Neural progenitor cell (in vitro differentiated cells): ENCODE results near the gene DHRS13. TPM values are rescaled to one million over a fixed set of nuclear protein-coding genes. Genes with fewer than 3 reads are reported as not detected.

Experiments used
- DNase-seq: peaks from one replicate; pipeline ENCODE4 v3.0.0-alpha.2; 2016; ENCODE audit warnings: low spot score
- H2AFZ ChIP-seq: fragments of 200-600 bp; sonication (generic); replicated peaks from 2 replicates; pipeline ENCODE4 v1.6.1; 2016; ENCODE audit warnings: antibody characterized with exemption
- H3F3A ChIP-seq: fragments of 200-600 bp; sonication (generic); 2 replicates; pipeline ENCODE4 v1.6.1; 2016; ENCODE audit warnings: antibody characterized with exemption, low read depth
- H3K27ac ChIP-seq: fragments of 200-600 bp; sonication (generic); 2 replicates; pipeline ENCODE4 v1.5.1; 2016; ENCODE audit warnings: mild to moderate bottlenecking
- H3K27me3 ChIP-seq: fragments of 200-600 bp; sonication (generic); 2 replicates; pipeline ENCODE4 v1.6.1; 2016; ENCODE audit warnings: mild to moderate bottlenecking, moderate library complexity
- H3K36me3 ChIP-seq: fragments of 200-600 bp; sonication (generic); 2 replicates; pipeline ENCODE4 v1.5.1; 2016
- H3K4me1 ChIP-seq: fragments of 200-600 bp; sonication (generic); 2 replicates; pipeline ENCODE4 v1.6.1; 2016; ENCODE audit warnings: mixed run types
- H3K4me2 ChIP-seq: fragments of 200-600 bp; sonication (generic); 2 replicates; pipeline ENCODE4 v1.6.1; 2016
- H3K4me3 ChIP-seq: fragments of 200-600 bp; sonication (generic); 2 replicates; pipeline ENCODE4 v1.5.1; 2016
- H3K79me2 ChIP-seq: fragments of 200-600 bp; sonication (generic); 2 replicates; pipeline ENCODE4 v1.6.1; 2016; ENCODE audit warnings: low read depth
- H3K9ac ChIP-seq: fragments of 200-600 bp; sonication (generic); 2 replicates; pipeline ENCODE4 v1.6.1; 2016
- H3K9me3 ChIP-seq: fragments of 200-600 bp; sonication (generic); 2 replicates; pipeline ENCODE4 v1.5.1; 2016; ENCODE audit warnings: low read depth
- H4K20me1 ChIP-seq: fragments of 200-600 bp; sonication (generic); 2 replicates; pipeline ENCODE4 v1.6.1; 2016; ENCODE audit warnings: low read depth
- H3K27ac Mint-ChIP-seq: 3 replicates; pipeline ENCODE4 v1.8.0; 2021; ENCODE audit warnings: mixed read lengths
- H3K27me3 Mint-ChIP-seq: 2 replicates; pipeline ENCODE4 v1.8.0; 2022; ENCODE audit warnings: low read depth, mild to moderate bottlenecking, inconsistent platforms, moderate library complexity, mixed read lengths; ENCODE audit not compliant: insufficient read depth
- H3K36me3 Mint-ChIP-seq: 3 replicates; pipeline ENCODE4 v1.8.0; 2021; ENCODE audit warnings: mixed read lengths
- H3K4me1 Mint-ChIP-seq: 3 replicates; pipeline ENCODE4 v1.8.0; 2021; ENCODE audit warnings: mixed read lengths
- H3K4me3 Mint-ChIP-seq: 3 replicates; pipeline ENCODE4 v1.8.0; 2021; ENCODE audit warnings: mild to moderate bottlenecking, moderate library complexity, mixed read lengths
- H3K9me3 Mint-ChIP-seq: 3 replicates; pipeline ENCODE4 v1.8.0; 2020; ENCODE audit warnings: mixed read lengths
- EZH2 ChIP-seq: fragments of 200-600 bp; sonication (generic); IDR thresholded peaks from 2 replicates; pipeline ENCODE4 v1.6.1; 2017; ENCODE audit warnings: antibody characterized with exemption, mild to moderate bottlenecking, moderate library complexity
- EZH2phosphoT487 ChIP-seq: fragments of 200-600 bp; sonication (generic); IDR thresholded peaks from 2 replicates; pipeline ENCODE4 v1.6.1; 2017; ENCODE audit warnings: antibody characterized with exemption
- total RNA-seq: library from RNA; depleted of rRNA; stranded (reverse); fragments of >200 nt; gene quantifications from 2 replicates; pipeline ENCODE4 v1.2.3, GENCODE V29; 2015; ENCODE audit warnings: low replicate concordance
- TF ChIP-seq, protein P1 (sequence below): fragments of 200-600 bp; sonication (generic); IDR thresholded peaks from 2 replicates; pipeline ENCODE4 v1.5.1; 2017; ENCODE audit warnings: antibody characterized with exemption, mild to moderate bottlenecking

DHRS13 gene
- total RNA-seq, 1 donor from 2014 or later = 25.6 TPM

DNA sequence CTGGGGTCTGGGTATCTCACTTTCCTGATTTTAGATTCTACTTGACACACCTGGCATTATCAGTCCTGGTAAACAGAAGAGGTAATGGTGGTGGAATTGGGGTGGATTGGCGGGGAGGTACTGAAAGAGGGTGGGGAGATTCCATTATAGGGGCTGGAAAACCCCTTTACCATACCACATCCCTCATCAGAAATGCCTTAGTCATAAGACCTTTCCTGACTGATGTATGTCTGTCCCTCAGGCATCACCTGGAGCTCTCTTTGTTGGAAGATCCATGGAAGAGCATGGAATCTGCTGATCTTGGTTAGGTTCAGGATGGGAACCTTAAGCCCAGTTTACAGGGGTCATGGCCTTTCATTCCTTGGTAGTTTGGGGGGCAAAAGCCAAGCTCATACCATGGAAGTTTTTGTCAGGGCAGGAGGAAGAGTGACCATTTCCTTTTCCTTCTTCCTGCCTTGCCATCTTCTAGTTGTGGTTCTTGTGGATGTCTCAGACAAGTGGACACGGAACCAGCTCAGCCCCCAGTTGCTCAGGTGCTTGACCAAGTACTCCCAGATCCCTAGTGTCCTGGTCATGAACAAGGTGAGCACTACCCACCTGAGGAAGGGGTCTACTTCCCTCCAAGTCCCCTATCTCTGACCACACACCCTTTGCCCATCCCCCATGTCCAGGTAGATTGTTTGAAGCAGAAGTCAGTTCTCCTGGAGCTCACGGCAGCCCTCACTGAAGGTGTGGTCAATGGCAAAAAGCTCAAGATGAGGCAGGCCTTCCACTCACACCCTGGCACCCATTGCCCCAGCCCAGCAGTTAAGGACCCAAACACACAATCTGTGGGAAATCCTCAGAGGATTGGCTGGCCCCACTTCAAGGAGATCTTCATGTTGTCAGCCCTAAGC is 44.7 kb downstream of the DHRS13 start:
- no peak overlapping the region for H3K4me3 ChIP-seq
- no peaks in the 10 kb centered on the region for H3K36me3 ChIP-seq
- Mint-ChIP-seq H3K9me3 (no peaks in the 10 kb centered on the region), H3K36me3 (peaks cover 17% of the 10 kb centered on the region), H3K27ac (no peak overlapping the region), H3K4me3 (peak overlapping the region; percentile 12), H3K27me3 (peaks cover 2% of the 10 kb centered on the region), H3K4me1 (peaks cover 16% of the 10 kb centered on the region)
- H3K79me2 ChIP-seq = peaks cover 15% of the 10 kb centered on the region
- no peaks in the 10 kb centered on the region for H4K20me1 ChIP-seq
- peaks cover 5% of the 10 kb centered on the region for H3K4me1 ChIP-seq
- H3K27me3 ChIP-seq = no peaks in the 10 kb centered on the region
- no peak overlapping the region for H3K9ac ChIP-seq
- no peak for TF ChIP-seq EZH2phosphoT487
- TF ChIP-seq, protein P1, sequence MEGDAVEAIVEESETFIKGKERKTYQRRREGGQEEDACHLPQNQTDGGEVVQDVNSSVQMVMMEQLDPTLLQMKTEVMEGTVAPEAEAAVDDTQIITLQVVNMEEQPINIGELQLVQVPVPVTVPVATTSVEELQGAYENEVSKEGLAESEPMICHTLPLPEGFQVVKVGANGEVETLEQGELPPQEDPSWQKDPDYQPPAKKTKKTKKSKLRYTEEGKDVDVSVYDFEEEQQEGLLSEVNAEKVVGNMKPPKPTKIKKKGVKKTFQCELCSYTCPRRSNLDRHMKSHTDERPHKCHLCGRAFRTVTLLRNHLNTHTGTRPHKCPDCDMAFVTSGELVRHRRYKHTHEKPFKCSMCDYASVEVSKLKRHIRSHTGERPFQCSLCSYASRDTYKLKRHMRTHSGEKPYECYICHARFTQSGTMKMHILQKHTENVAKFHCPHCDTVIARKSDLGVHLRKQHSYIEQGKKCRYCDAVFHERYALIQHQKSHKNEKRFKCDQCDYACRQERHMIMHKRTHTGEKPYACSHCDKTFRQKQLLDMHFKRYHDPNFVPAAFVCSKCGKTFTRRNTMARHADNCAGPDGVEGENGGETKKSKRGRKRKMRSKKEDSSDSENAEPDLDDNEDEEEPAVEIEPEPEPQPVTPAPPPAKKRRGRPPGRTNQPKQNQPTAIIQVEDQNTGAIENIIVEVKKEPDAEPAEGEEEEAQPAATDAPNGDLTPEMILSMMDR = no peak
- TF ChIP-seq EZH2 = no peak
- no peak for DNase-seq
- H3K27ac ChIP-seq = no peak overlapping the region
- H3F3A ChIP-seq = peaks cover 5% of the 10 kb centered on the region
- H3K4me2 ChIP-seq = no peak overlapping the region
- H3K9me3 ChIP-seq = no peaks in the 10 kb centered on the region
- no peak overlapping the region for H2AFZ ChIP-seq

DNA sequence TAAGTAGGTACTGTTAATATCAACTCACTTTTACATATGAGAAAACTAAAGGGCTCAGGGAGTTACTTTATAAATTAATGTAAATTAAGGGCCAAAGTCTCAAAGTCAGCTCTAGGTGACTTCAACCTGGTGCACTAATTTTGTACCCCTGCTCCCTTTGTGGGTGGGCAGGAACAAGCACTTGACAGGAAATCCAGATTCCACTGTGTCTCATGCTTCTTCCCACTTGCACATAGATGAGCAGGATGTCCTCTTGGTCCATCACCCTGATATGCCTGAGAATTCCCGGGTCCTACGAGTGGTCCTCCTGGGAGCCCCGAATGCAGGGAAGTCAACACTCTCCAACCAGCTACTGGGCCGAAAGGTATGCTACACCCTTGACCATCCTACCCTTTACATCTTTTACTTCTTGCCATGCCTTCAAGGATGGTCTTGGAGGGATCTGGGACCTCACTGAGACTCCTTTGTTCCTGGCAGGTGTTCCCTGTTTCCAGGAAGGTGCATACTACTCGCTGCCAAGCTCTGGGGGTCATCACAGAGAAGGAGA is 46.8 kb downstream of the DHRS13 start:
- no peak overlapping the region for H3K27ac Mint-ChIP-seq
- H3K27me3 Mint-ChIP-seq = no peaks in the 10 kb centered on the region
- no peaks in the 10 kb centered on the region for H3K36me3 ChIP-seq
- peaks cover 5% of the 10 kb centered on the region for H3F3A ChIP-seq
- no peak overlapping the region for H3K27ac ChIP-seq
- peaks cover 15% of the 10 kb centered on the region for H3K79me2 ChIP-seq
- DNase-seq = no peak
- peaks cover 14% of the 10 kb centered on the region for H3K36me3 Mint-ChIP-seq
- peak overlapping the region; percentile 97 for H3K4me3 Mint-ChIP-seq
- H4K20me1 ChIP-seq = no peaks in the 10 kb centered on the region
- H3K4me2 ChIP-seq = peak overlapping the region; percentile 91
- H3K9me3 Mint-ChIP-seq = no peaks in the 10 kb centered on the region
- peaks cover 5% of the 10 kb centered on the region for H3K4me1 ChIP-seq
- no peaks in the 10 kb centered on the region for H3K27me3 ChIP-seq
- no peak for TF ChIP-seq EZH2phosphoT487
- no peak for TF ChIP-seq EZH2
- TF ChIP-seq, protein P1 = no peak
- H3K9me3 ChIP-seq = no peaks in the 10 kb centered on the region
- H3K4me1 Mint-ChIP-seq = peaks cover 16% of the 10 kb centered on the region
- H2AFZ ChIP-seq = no peak overlapping the region
- H3K9ac ChIP-seq = no peak overlapping the region
- peak overlapping the region; percentile 71 for H3K4me3 ChIP-seq

DNA sequence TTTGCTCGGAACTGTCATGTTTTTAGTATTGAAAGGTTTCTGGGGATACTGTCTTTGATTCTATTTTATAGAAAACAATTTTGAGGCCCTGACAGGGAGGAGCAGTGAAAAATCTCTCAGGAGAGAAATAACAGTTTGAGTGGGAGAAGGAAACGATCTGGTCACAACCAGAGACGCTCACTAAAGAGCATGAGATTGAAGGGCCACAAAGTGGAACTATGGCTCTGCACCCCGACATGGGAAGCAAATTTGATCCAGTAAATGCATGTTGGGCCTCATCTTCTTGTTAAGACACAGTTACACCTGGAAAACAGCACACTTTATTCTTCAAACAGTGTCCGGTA is 47.6 kb downstream of the DHRS13 start:
- H3K4me2 ChIP-seq = peak overlapping the region; percentile 91
- peaks cover 5% of the 10 kb centered on the region for H3F3A ChIP-seq
- H3K4me3 Mint-ChIP-seq = peak overlapping the region; percentile 97
- H3K27ac ChIP-seq = no peak overlapping the region
- no peak for TF ChIP-seq EZH2
- TF ChIP-seq, protein P1 = no peak
- no peaks in the 10 kb centered on the region for H3K9me3 Mint-ChIP-seq
- H3K4me1 ChIP-seq = peaks cover 5% of the 10 kb centered on the region
- peak overlapping the region; percentile 71 for H3K9ac ChIP-seq
- no peaks in the 10 kb centered on the region for H3K27me3 ChIP-seq
- no peaks in the 10 kb centered on the region for H3K9me3 ChIP-seq
- H3K27ac Mint-ChIP-seq = peak overlapping the region; percentile 93
- H3K4me1 Mint-ChIP-seq = peaks cover 16% of the 10 kb centered on the region
- H3K36me3 Mint-ChIP-seq = peaks cover 14% of the 10 kb centered on the region
- H3K36me3 ChIP-seq = no peaks in the 10 kb centered on the region
- H3K4me3 ChIP-seq = peak overlapping the region; percentile 71
- peak overlapping the region; percentile 94 for H2AFZ ChIP-seq
- peaks cover 1% of the 10 kb centered on the region for H3K27me3 Mint-ChIP-seq
- H3K79me2 ChIP-seq = peaks cover 15% of the 10 kb centered on the region
- no peak for DNase-seq
- H4K20me1 ChIP-seq = no peaks in the 10 kb centered on the region
